BLaER1 treated with 17β-estradiol and CSF1 and Interleukin-3, amounts not matched to agents 10 nM and 100 nM (cell line): ENCODE data around the gene COL28A1.
"Not testable (repeated sequence)": the region's sequence is repeated elsewhere in the genome, so short reads cannot be mapped to it uniquely, and the experiment has no call there.

Experiments used
- H3K27ac ChIP-seq, 11 experiments: shearing (Covaris generic); formaldehyde crosslinking; 2 replicates each; pipeline ENCODE4 v1.8.1; 2022
- H3K27me3 ChIP-seq, 11 experiments: shearing (Covaris generic); formaldehyde crosslinking; 2 replicates each; pipeline ENCODE4 v1.8.1; 2022
- H3K36me3 ChIP-seq, 11 experiments: shearing (Covaris generic); formaldehyde crosslinking; 2 replicates each; pipeline ENCODE4 v1.8.1; 2022
- H3K4me1 ChIP-seq, 10 experiments: shearing (Covaris generic); formaldehyde crosslinking; 2 replicates each; pipeline ENCODE4 v1.8.1; 2022
- H3K4me2 ChIP-seq, 11 experiments: shearing (Covaris generic); formaldehyde crosslinking; 2 replicates each; pipeline ENCODE4 v1.8.1; 2022
- H3K4me3 ChIP-seq, 10 experiments: shearing (Covaris generic); formaldehyde crosslinking; 2 replicates each; pipeline ENCODE4 v1.8.1; 2022
- H3K9ac ChIP-seq, 11 experiments: shearing (Covaris generic); formaldehyde crosslinking; 2 replicates each; pipeline ENCODE4 v1.8.1; 2022
- H3K9me3 ChIP-seq, 11 experiments: shearing (Covaris generic); formaldehyde crosslinking; replicated peaks in 1 of 11; 2 replicates each; pipeline ENCODE4 v1.8.1; 2022
- H4K20me1 ChIP-seq, 11 experiments: shearing (Covaris generic); formaldehyde crosslinking; 2 replicates each; pipeline ENCODE4 v1.8.1; 2022
- Cebpa-rat ChIP-seq, 11 experiments: shearing (Covaris generic); IDR thresholded peaks; 2 replicates each; pipeline ENCODE4 v1.8.1; 2022

The COL28A1 gene

DNA sequence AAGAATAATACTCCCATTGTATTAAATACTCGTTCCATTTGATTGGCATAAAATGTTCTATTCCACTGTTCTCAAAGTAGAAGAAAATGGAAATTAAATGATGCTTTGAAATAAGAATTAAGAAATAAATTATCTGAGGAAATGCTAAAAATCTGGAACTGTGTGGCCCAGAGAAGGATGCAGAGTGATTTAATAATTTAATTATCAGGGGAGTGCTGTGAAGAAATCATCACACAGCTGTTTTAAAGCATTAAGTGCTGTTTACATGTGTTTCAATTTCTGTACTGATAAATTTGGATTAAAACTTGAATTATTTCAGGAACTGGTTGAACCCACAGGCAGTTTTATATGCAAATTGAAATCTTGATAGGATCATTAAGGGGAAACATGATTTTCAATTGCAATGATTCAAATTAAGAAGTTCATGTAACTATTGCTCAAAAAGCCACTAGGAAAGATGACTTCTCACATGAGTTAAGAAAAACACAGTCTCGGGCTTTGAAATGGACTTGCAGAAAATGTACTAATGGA lies 56.3 kb downstream of the COL28A1 start:
- no peak overlapping the region for H3K27ac ChIP-seq
- no peaks in the 10 kb centered on the region for H3K36me3 ChIP-seq
- peaks cover 16 to 25% (median 18%) of the 10 kb centered on the region in 11 experiments for H3K9me3 ChIP-seq
- no peak overlapping the region for H3K4me2 ChIP-seq
- H3K4me3 ChIP-seq: no peak overlapping the region
- H3K9ac ChIP-seq: no peak overlapping the region
- no peaks in the 10 kb centered on the region for H4K20me1 ChIP-seq
- TF ChIP-seq Cebpa-rat (IDR thresholded peaks at IDR 0.05): no peak
- H3K4me1 ChIP-seq: peaks cover 0 to 11% (median 0%) of the 10 kb centered on the region in 10 experiments; a peak in 3 of 20 replicates
- H3K27me3 ChIP-seq: no peaks in the 10 kb centered on the region

- Histone ChIP-seq H3K4me1 (peaks cover 0 to 11% (median 0%) of the 10 kb centered on the region in 10 experiments; a peak in 3 of 20 replicates), H3K9ac (no peak overlapping the region), H3K36me3 (no peaks in the 10 kb centered on the region), H4K20me1 (no peaks in the 10 kb centered on the region), H3K4me3 (no peak overlapping the region), H3K27ac (no peak overlapping the region), H3K4me2 (no peak overlapping the region), H3K9me3 (peaks cover 13 to 21% (median 18%) of the 10 kb centered on the region in 11 experiments; a peak in 21 of 22 replicates), H3K27me3 (no peaks in the 10 kb centered on the region)
- no peak for TF ChIP-seq Cebpa-rat (IDR thresholded peaks at IDR 0.05)
These were observed 57.1 kb downstream of the COL28A1 start for GRCh38 chr7:7478569-7478968.

DNA sequence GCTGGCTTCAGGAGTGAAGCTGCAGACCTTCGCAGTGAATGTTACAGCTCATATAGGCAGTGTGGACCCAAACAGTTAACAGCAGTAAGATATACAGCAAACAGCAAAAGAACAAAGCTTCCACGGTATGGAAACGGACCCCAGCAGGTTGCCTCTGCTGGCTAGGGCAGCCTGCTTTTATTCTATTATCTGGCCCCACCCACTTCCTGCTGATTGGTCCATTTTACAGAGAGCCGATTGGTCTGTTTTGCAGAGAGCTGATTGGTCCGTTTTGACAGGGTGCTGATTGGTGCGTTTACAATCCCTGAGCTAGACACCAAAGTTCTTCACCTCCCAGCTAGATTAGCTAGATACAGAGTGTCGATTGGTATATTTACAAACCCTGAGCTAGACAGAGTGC lies 58.0 kb downstream of the COL28A1 start:
- Histone ChIP-seq H3K9me3 (peaks cover 14 to 21% (median 16%) of the 10 kb centered on the region in 11 experiments; a peak in 21 of 22 replicates), H3K4me1 (peaks cover 0 to 11% (median 0%) of the 10 kb centered on the region in 10 experiments; a peak in 3 of 20 replicates)
- not testable (repeated sequence) for H3K36me3 ChIP-seq, H3K9ac ChIP-seq, H3K27me3 ChIP-seq, H3K4me2 ChIP-seq, H4K20me1 ChIP-seq, H3K27ac ChIP-seq, H3K4me3 ChIP-seq

GRCh38 chr7:7476381-7476780 lies 59.3 kb downstream of the COL28A1 start:
- Histone ChIP-seq H3K27ac (no peak overlapping the region), H4K20me1 (no peaks in the 10 kb centered on the region), H3K4me3 (no peak overlapping the region), H3K4me1 (peaks cover 0 to 11% (median 0%) of the 10 kb centered on the region in 10 experiments; a peak in 3 of 20 replicates), H3K4me2 (peak overlapping the region in 1 of 11 experiments; percentile 20; a peak in 2 of 22 replicates), H3K27me3 (no peaks in the 10 kb centered on the region), H3K9ac (no peak overlapping the region), H3K36me3 (no peaks in the 10 kb centered on the region), H3K9me3 (peaks cover 14 to 27% (median 18%) of the 10 kb centered on the region in 11 experiments; a peak in 21 of 22 replicates)
- TF ChIP-seq Cebpa-rat (IDR thresholded peaks at IDR 0.05): no peak

- H3K4me2 ChIP-seq: no peak overlapping the region
- peaks cover 0 to 11% (median 0%) of the 10 kb centered on the region in 10 experiments; a peak in 3 of 20 replicates for H3K4me1 ChIP-seq
- no peak overlapping the region for H3K9ac ChIP-seq
- H3K4me3 ChIP-seq: no peak overlapping the region
- H4K20me1 ChIP-seq: no peaks in the 10 kb centered on the region
- H3K27me3 ChIP-seq: no peaks in the 10 kb centered on the region
- peaks cover 14 to 27% (median 18%) of the 10 kb centered on the region in 11 experiments; a peak in 21 of 22 replicates for H3K9me3 ChIP-seq
- no peak for TF ChIP-seq Cebpa-rat (IDR thresholded peaks at IDR 0.05)
- no peaks in the 10 kb centered on the region for H3K36me3 ChIP-seq
- no peak overlapping the region for H3K27ac ChIP-seq
These were observed 60.1 kb downstream of the COL28A1 start for GRCh38 chr7:7475601-7476000.

DNA sequence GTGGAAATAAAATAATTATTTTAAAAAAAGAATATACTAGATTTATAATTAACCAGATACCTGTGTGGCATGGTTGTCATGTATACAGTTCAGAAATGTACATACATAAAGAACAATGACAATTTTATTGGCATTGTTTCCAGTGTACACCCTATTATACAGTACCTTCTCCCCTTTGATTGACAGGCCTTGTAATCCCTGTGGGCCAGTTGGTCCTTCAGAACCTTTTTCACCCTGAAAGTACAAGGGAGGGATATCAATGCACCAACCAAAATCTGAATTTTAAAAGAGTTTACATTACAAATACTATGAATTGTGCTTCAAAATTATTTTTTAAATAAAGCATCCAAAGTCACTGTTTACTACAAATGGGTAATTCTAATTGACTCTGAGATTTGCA lies 61.2 kb downstream of the COL28A1 start:
- Histone ChIP-seq H3K9me3 (peaks cover 14 to 27% (median 18%) of the 10 kb centered on the region in 11 experiments; a peak in 21 of 22 replicates), H3K4me2 (no peak overlapping the region), H3K9ac (no peak overlapping the region), H4K20me1 (no peaks in the 10 kb centered on the region), H3K27ac (no peak overlapping the region), H3K4me1 (peaks cover 0 to 11% (median 0%) of the 10 kb centered on the region in 10 experiments; a peak in 3 of 20 replicates), H3K4me3 (no peak overlapping the region), H3K27me3 (no peaks in the 10 kb centered on the region), H3K36me3 (no peaks in the 10 kb centered on the region)
- TF ChIP-seq Cebpa-rat (IDR thresholded peaks at IDR 0.05): no peak

GRCh38 chr7:7464991-7465765 lies 70.5 kb downstream of the COL28A1 start:
- not testable (repeated sequence) for H3K27me3 ChIP-seq, H3K4me3 ChIP-seq, H3K9ac ChIP-seq, H4K20me1 ChIP-seq, H3K27ac ChIP-seq, H3K4me1 ChIP-seq, H3K36me3 ChIP-seq, H3K4me2 ChIP-seq
- peaks cover 0 to 24% (median 15%) of the 10 kb centered on the region in 11 experiments; a peak in 10 of 22 replicates for H3K9me3 ChIP-seq

GRCh38 chr7:7454000-7454399 lies 81.7 kb downstream of the COL28A1 start:
- Histone ChIP-seq H3K27me3 (no peaks in the 10 kb centered on the region), H3K4me1 (no peaks in the 10 kb centered on the region), H3K27ac (no peak overlapping the region), H3K9me3 (peaks cover under 1 to 15% (median 9%) of the 10 kb centered on the region in 11 experiments; a peak in 13 of 22 replicates), H3K9ac (no peak overlapping the region), H3K4me2 (no peak overlapping the region), H3K36me3 (no peaks in the 10 kb centered on the region), H4K20me1 (no peaks in the 10 kb centered on the region), H3K4me3 (no peak overlapping the region)
- TF ChIP-seq Cebpa-rat (IDR thresholded peaks at IDR 0.05): no peak

DNA sequence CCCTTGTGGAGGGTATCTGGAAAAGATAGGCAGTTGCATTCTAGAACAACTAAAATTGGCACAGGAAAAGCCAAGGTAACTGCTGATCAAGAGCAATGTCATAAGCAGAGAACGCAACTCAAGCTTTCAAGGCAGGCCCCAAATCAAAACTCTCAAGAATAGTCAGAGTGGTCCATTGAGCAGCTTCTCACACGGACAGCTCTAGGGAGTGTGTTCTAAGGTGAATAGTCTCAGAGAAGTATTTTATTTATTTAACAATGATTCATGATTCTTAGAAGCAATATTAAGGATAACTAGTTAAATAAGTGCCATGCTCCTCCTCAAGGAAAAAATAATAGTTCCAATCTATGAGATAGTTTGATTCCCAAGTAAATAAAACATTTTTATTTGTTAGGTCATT lies 83.0 kb downstream of the COL28A1 start:
- peaks cover 11 to 27% (median 21%) of the 10 kb centered on the region in 11 experiments; a peak in 21 of 22 replicates for H3K9me3 ChIP-seq
- H4K20me1 ChIP-seq: no peaks in the 10 kb centered on the region
- H3K27me3 ChIP-seq: no peaks in the 10 kb centered on the region
- H3K4me2 ChIP-seq: no peak overlapping the region
- no peak overlapping the region for H3K4me3 ChIP-seq
- no peak overlapping the region for H3K9ac ChIP-seq
- no peak overlapping the region for H3K27ac ChIP-seq
- TF ChIP-seq Cebpa-rat (IDR thresholded peaks at IDR 0.05): no peak
- H3K4me1 ChIP-seq: no peaks in the 10 kb centered on the region
- H3K36me3 ChIP-seq: no peaks in the 10 kb centered on the region
